Natural killer cell (primary cell): ENCODE results near the gene TBATA. TPM values are rescaled to one million over a fixed set of nuclear protein-coding genes. Genes with fewer than 3 reads are reported as not detected.

Experiments used
- ATAC-seq, 3 donors: fragments of 150-1000 bp in 2 of 3; fragments of 200-7000 bp in 1 of 3; cut with Tn5 transposase; 1 replicate in 1 of 3; 2 replicates in 2 of 3; pipeline ENCODE4 v1.10.0; 2021; ENCODE audit warnings: mild to moderate bottlenecking in 2 of 3, moderate library complexity in 2 of 3
- DNase-seq, 2 donors: peaks; one replicate each; pipeline versions ENCODE4 v3.0.0 to v3.0.0-alpha.2; 2013 to 2021; ENCODE audit warnings: mixed read lengths in 1 of 2
- H3K27ac ChIP-seq: one replicate; pipeline ENCODE4 v1.5.1; 2013; ENCODE audit warnings: mild to moderate bottlenecking, low read length
- H3K27me3 ChIP-seq: one replicate; pipeline ENCODE4 v1.6.1; 2013; ENCODE audit warnings: low read length; ENCODE audit not compliant: control insufficient read depth, insufficient read depth
- H3K36me3 ChIP-seq: one replicate; pipeline ENCODE4 v1.6.1; 2013; ENCODE audit warnings: low read length; ENCODE audit not compliant: control insufficient read depth, insufficient read depth
- H3K4me1 ChIP-seq: one replicate; pipeline ENCODE4 v1.6.1; 2013; ENCODE audit warnings: low read length; ENCODE audit not compliant: control insufficient read depth, insufficient read depth
- H3K4me3 ChIP-seq: one replicate; pipeline ENCODE4 v1.5.1; 2013; ENCODE audit warnings: low read length
- H3K9me3 ChIP-seq: one replicate; pipeline ENCODE4 v1.6.1; 2013; ENCODE audit warnings: low read length; ENCODE audit not compliant: control insufficient read depth, insufficient read depth
- H3K27ac Mint-ChIP-seq, 2 donors: one replicate each; pipeline ENCODE4 v1.8.0; 2022; ENCODE audit warnings: mild to moderate bottlenecking in 2 of 2, mixed read lengths in 2 of 2, moderate library complexity in 1 of 2
- H3K27me3 Mint-ChIP-seq, 2 donors: one replicate each; pipeline ENCODE4 v1.8.0; 2022; ENCODE audit warnings: low read depth in 2 of 2, mixed read lengths in 2 of 2
- H3K36me3 Mint-ChIP-seq: one replicate; pipeline ENCODE4 v1.8.0; 2022; ENCODE audit warnings: mixed read lengths
- H3K4me1 Mint-ChIP-seq, 2 donors: one replicate each; pipeline ENCODE4 v1.8.0; 2022; ENCODE audit warnings: mixed read lengths in 2 of 2
- H3K4me3 Mint-ChIP-seq: one replicate; pipeline ENCODE4 v1.8.0; 2022; ENCODE audit warnings: mild to moderate bottlenecking, moderate library complexity, mixed read lengths
- H3K9me3 Mint-ChIP-seq, 2 donors: one replicate each; pipeline ENCODE4 v1.8.0; 2022; ENCODE audit warnings: mixed read lengths in 2 of 2
- WGBS: methylation state at CpG from one replicate; pipeline ENCODE4 v1.1.7; 2013; ENCODE audit warnings: missing lambda C conversion rate; ENCODE audit not compliant: insufficient coverage; 5-methylcytosine and 5-hydroxymethylcytosine counted together
- intact Hi-C: fragments of 100-400 bp; cut with micrococcal nuclease; formaldehyde crosslinking; loops from one replicate; pipeline ENCODE4 v1.14.2; 2022
- total RNA-seq, 4 donors: library from RNA; stranded (reverse); fragments of 120-200 nt in 1 of 4; gene quantifications; one replicate each; pipeline versions ENCODE4 v1.2.3 to v1.2.4, GENCODE V29; 2013 to 2022
- TF ChIP-seq, protein P1 (sequence below): fragments of 200-600 bp; IDR thresholded peaks from one replicate; pipeline ENCODE4 v1.8.0; 2022; ENCODE audit warnings: antibody characterized with exemption

Gene TBATA
- total RNA-seq, 3 donors from 2014 or later (not counting 1 experiment from before 2014, with no cell fraction given) = 0.16 TPM; not detected in 2

DNA sequence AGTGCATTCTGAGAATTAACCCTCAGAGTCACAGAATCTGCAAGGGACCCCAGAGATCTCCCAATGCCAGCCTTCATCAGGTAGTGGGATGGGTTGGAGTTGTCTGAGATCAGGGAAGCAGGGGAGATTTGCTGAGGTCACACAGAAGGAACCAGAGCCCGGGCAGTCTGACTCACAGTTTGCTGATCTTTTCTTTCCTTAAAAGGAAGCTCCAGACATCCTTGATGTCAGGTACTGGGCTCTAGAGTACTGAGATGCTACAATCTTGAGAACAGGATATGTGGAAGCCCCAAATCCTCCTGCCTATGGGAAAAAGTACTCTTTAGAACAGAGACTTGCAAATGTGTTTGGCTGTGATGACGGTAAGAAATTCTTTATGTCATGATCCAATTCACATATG lies 706 bp downstream of the TBATA start:
- H3K9me3 ChIP-seq = no peaks in the 10 kb centered on the region
- DNase-seq (no peak), ATAC-seq (no peak)
- H3K36me3 ChIP-seq = no peaks in the 10 kb centered on the region
- H3K4me3 ChIP-seq = no peak overlapping the region
- Mint-ChIP-seq H3K27ac (peak overlapping the region in 1 of 2 donors; percentile 72), H3K9me3 (no peaks in the 10 kb centered on the region), H3K27me3 (no peaks in the 10 kb centered on the region), H3K4me3 (no peak overlapping the region), H3K4me1 (peaks cover 42 to 47% of the 10 kb centered on the region in 2 donors), H3K36me3 (no peaks in the 10 kb centered on the region)
- TF ChIP-seq, protein P1, sequence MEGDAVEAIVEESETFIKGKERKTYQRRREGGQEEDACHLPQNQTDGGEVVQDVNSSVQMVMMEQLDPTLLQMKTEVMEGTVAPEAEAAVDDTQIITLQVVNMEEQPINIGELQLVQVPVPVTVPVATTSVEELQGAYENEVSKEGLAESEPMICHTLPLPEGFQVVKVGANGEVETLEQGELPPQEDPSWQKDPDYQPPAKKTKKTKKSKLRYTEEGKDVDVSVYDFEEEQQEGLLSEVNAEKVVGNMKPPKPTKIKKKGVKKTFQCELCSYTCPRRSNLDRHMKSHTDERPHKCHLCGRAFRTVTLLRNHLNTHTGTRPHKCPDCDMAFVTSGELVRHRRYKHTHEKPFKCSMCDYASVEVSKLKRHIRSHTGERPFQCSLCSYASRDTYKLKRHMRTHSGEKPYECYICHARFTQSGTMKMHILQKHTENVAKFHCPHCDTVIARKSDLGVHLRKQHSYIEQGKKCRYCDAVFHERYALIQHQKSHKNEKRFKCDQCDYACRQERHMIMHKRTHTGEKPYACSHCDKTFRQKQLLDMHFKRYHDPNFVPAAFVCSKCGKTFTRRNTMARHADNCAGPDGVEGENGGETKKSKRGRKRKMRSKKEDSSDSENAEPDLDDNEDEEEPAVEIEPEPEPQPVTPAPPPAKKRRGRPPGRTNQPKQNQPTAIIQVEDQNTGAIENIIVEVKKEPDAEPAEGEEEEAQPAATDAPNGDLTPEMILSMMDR = no peak
- 72% methylated on average over 2 of the region's 2 CpGs for WGBS
- H3K27me3 ChIP-seq = no peaks in the 10 kb centered on the region
- H3K4me1 ChIP-seq = peaks cover 34% of the 10 kb centered on the region
- no peak overlapping the region for H3K27ac ChIP-seq
- intact Hi-C loops = no loop called here

DNA sequence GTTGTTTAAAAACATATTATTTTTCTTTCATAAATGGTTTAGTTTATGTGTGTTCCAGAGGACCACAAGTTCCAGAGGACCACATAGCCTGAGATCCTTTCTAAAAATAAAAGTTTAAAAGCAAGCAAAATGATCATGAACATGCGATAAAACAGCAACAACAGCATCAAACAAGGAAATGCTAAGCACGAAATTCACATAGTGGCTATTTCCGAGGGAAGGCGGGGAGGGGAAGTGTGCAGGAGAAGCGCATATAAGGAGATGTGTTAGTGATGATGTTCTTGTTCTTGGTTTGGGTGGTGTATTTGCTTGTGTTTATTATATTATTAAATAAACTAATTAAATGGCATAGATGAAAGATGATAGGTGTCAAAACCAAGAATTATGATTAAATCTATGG lies 1.2 kb downstream of the TBATA start:
- Mint-ChIP-seq H3K27me3 (no peaks in the 10 kb centered on the region), H3K36me3 (no peaks in the 10 kb centered on the region), H3K27ac (peak overlapping the region in 1 of 2 donors; percentile 72), H3K4me1 (peaks cover 42 to 47% of the 10 kb centered on the region in 2 donors), H3K4me3 (no peak overlapping the region), H3K9me3 (no peaks in the 10 kb centered on the region)
- no peak for ATAC-seq
- no peak overlapping the region for H3K27ac ChIP-seq
- intact Hi-C loops = no loop called here
- H3K4me3 ChIP-seq = no peak overlapping the region
- WGBS = 71% methylated on average over 5 of the region's 5 CpGs
- H3K9me3 ChIP-seq = no peaks in the 10 kb centered on the region
- H3K27me3 ChIP-seq = no peaks in the 10 kb centered on the region
- TF ChIP-seq, protein P1 = no peak
- no peak for DNase-seq
- no peaks in the 10 kb centered on the region for H3K36me3 ChIP-seq
- H3K4me1 ChIP-seq = peaks cover 34% of the 10 kb centered on the region

DNA sequence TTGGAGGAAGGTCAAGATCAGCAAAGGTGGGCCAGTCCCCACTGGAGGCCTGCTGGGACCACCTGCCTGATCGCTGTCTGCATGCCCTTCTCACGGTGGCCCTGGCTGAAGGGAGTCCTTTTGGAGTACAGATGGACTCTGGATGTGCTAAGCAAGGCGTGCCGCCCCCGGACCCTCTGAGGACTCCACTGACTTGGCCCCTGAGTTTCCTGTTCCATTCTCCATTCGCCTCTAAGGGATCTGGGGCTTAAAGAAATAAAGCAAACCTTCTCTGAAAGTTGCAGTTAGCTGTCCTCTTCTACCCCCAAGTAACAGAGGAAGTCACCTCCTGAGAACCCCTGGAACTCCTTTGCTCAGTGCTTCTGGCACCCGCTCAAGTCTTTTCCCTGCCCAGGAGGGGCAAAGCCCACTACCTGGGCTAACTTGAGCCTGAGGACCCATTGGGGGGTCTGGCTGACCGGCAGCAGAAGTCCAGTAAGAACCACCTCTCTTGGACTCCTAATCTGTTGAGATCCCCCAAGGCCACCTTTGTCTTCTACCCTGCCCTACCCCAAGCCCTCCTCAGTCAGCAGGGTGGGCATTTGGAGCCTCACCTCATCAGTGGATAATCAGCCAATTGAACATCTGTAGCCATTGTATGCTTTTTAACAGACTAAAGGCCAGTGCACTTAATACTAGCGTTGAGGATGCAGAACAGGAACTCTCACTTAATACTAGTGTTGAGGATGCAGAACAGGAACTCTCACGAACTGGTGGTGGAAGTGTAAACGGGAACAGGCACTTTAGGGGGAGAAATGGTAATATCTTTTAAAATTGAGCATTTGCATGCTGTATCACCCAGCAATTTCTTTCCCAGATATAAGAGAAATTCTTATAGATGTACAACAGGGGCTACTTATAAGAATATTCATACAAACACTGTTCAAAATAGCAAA lies 2.2 kb downstream of the TBATA start:
- H3K4me3 ChIP-seq = no peak overlapping the region
- Mint-ChIP-seq H3K27me3 (no peaks in the 10 kb centered on the region), H3K9me3 (no peaks in the 10 kb centered on the region), H3K4me3 (peak overlapping the region; percentile 17), H3K27ac (peak overlapping the region in 1 of 2 donors; percentile 1), H3K36me3 (no peaks in the 10 kb centered on the region), H3K4me1 (peaks cover 42% of the 10 kb centered on the region in 2 donors)
- no peaks in the 10 kb centered on the region for H3K27me3 ChIP-seq
- intact Hi-C loops = no loop called here
- no peaks in the 10 kb centered on the region for H3K9me3 ChIP-seq
- peaks cover 34% of the 10 kb centered on the region for H3K4me1 ChIP-seq
- TF ChIP-seq, protein P1 = no peak
- H3K27ac ChIP-seq = no peak overlapping the region
- no peaks in the 10 kb centered on the region for H3K36me3 ChIP-seq
- DNase-seq = no peak
- WGBS = 75% methylated on average over 10 of the region's 11 CpGs
- ATAC-seq = no peak
